ENCODE results near the gene NAGK.
"Not testable (repeated sequence)": the region's sequence is repeated elsewhere in the genome, so short reads cannot be mapped to it uniquely, and the experiment has no call there.

Gene NAGK

GRCh38 chr2:71068218-71069035, at the start of gene NAGK:
TSS of gene NAGK (plus strand) at chr2:71068648. CDS start at chr2:71068684, 36 bp downstream.
- no peaks in the 10 kb centered on the region for H3K27me3 Mint-ChIP-seq
- H3K27ac Mint-ChIP-seq = peak within 1 kb of the TSS; percentile 96
- H3K4me3 Mint-ChIP-seq = peak within 1 kb of the TSS; percentile 97
- peaks cover 57% of the 10 kb centered on the region for H3K4me1 Mint-ChIP-seq
- H3K9me3 Mint-ChIP-seq = no peaks in the 10 kb centered on the region
- H3K36me3 Mint-ChIP-seq = peaks cover 4% of the 10 kb centered on the region

- H3K4me1 Mint-ChIP-seq = peaks cover 13% of the 10 kb centered on the region
- not testable (repeated sequence) for H3K4me3 Mint-ChIP-seq, H3K36me3 Mint-ChIP-seq, H3K27ac Mint-ChIP-seq, H3K9me3 Mint-ChIP-seq, H3K27me3 Mint-ChIP-seq
These were observed 48.5 kb upstream of the NAGK start for GRCh38 chr2:71019989-71020388.

- H3K27ac Mint-ChIP-seq = not testable (repeated sequence)
These were observed 47.1 kb upstream of the NAGK start for GRCh38 chr2:71021394-71021793.

GRCh38 chr2:71023553-71024243, 44.8 kb upstream of the NAGK start:
- H3K4me3 Mint-ChIP-seq, H3K27me3 Mint-ChIP-seq, H3K36me3 Mint-ChIP-seq, H3K9me3 Mint-ChIP-seq: not testable (repeated sequence)
- H3K27ac Mint-ChIP-seq = peak overlapping the region; percentile 60
- H3K4me1 Mint-ChIP-seq = peaks cover 13% of the 10 kb centered on the region

More at GRCh38 chr2:71021394-71021793, 47.1 kb upstream of the NAGK start:
- not testable (repeated sequence) for H3K9me3 Mint-ChIP-seq, H3K4me3 Mint-ChIP-seq, H3K27me3 Mint-ChIP-seq, H3K36me3 Mint-ChIP-seq
- H3K4me1 Mint-ChIP-seq = peaks cover 13% of the 10 kb centered on the region

- not testable (repeated sequence) for H3K4me3 Mint-ChIP-seq, H3K27ac Mint-ChIP-seq, H3K36me3 Mint-ChIP-seq, H3K27me3 Mint-ChIP-seq, H3K4me1 Mint-ChIP-seq, H3K9me3 Mint-ChIP-seq
These were observed 32.2 kb upstream of the NAGK start for GRCh38 chr2:71036296-71036695.

GRCh38 chr2:71042287-71042686, 26.2 kb upstream of the NAGK start:
- no peaks in the 10 kb centered on the region for H3K4me1 Mint-ChIP-seq
- no peaks in the 10 kb centered on the region for H3K36me3 Mint-ChIP-seq
- H3K4me3 Mint-ChIP-seq = no peak overlapping the region
- peaks cover 4% of the 10 kb centered on the region for H3K27me3 Mint-ChIP-seq
- no peaks in the 10 kb centered on the region for H3K9me3 Mint-ChIP-seq
- no peak overlapping the region for H3K27ac Mint-ChIP-seq

- Mint-ChIP-seq H3K4me1 (no peaks in the 10 kb centered on the region), H3K27ac (no peak overlapping the region), H3K4me3 (no peak overlapping the region), H3K9me3 (no peaks in the 10 kb centered on the region), H3K36me3 (no peaks in the 10 kb centered on the region), H3K27me3 (peaks cover 2% of the 10 kb centered on the region)
These were observed 24.7 kb upstream of the NAGK start for GRCh38 chr2:71043531-71044407.

GRCh38 chr2:71045151-71045550, 23.3 kb upstream of the NAGK start:
- H3K27me3 Mint-ChIP-seq = peaks cover 2% of the 10 kb centered on the region
- H3K36me3 Mint-ChIP-seq = no peaks in the 10 kb centered on the region
- H3K27ac Mint-ChIP-seq = no peak overlapping the region
- H3K9me3 Mint-ChIP-seq = no peaks in the 10 kb centered on the region
- H3K4me3 Mint-ChIP-seq = no peak overlapping the region
- H3K4me1 Mint-ChIP-seq = peaks cover 11% of the 10 kb centered on the region

GRCh38 chr2:71045865-71046548, 22.4 kb upstream of the NAGK start:
- no peak overlapping the region for H3K27ac Mint-ChIP-seq
- no peaks in the 10 kb centered on the region for H3K9me3 Mint-ChIP-seq

GRCh38 chr2:71048096-71048495, 20.4 kb upstream of the NAGK start:
- no peaks in the 10 kb centered on the region for H3K9me3 Mint-ChIP-seq
- H3K27ac Mint-ChIP-seq = no peak overlapping the region
- peaks cover 2% of the 10 kb centered on the region for H3K27me3 Mint-ChIP-seq
- H3K4me3 Mint-ChIP-seq = no peak overlapping the region
- H3K4me1 Mint-ChIP-seq = peaks cover 12% of the 10 kb centered on the region
- no peaks in the 10 kb centered on the region for H3K36me3 Mint-ChIP-seq

More at GRCh38 chr2:71045865-71046548, 22.4 kb upstream of the NAGK start:
- no peak overlapping the region for H3K4me3 Mint-ChIP-seq
- peaks cover 12% of the 10 kb centered on the region for H3K4me1 Mint-ChIP-seq
- no peaks in the 10 kb centered on the region for H3K36me3 Mint-ChIP-seq
- peaks cover 2% of the 10 kb centered on the region for H3K27me3 Mint-ChIP-seq

GRCh38 chr2:71049704-71050360, 18.6 kb upstream of the NAGK start:
- not testable (repeated sequence) for H3K36me3 Mint-ChIP-seq, H3K4me3 Mint-ChIP-seq, H3K9me3 Mint-ChIP-seq, H3K27me3 Mint-ChIP-seq
- Mint-ChIP-seq H3K27ac (peak overlapping the region; percentile 37), H3K4me1 (peaks cover 12% of the 10 kb centered on the region)

- not testable (repeated sequence) for H3K36me3 Mint-ChIP-seq, H3K27me3 Mint-ChIP-seq, H3K9me3 Mint-ChIP-seq, H3K4me1 Mint-ChIP-seq, H3K4me3 Mint-ChIP-seq, H3K27ac Mint-ChIP-seq
These were observed 13.2 kb upstream of the NAGK start for GRCh38 chr2:71055206-71055740.

- H3K4me3 Mint-ChIP-seq = no peak overlapping the region
- H3K4me1 Mint-ChIP-seq = no peaks in the 10 kb centered on the region
- peaks cover 1% of the 10 kb centered on the region for H3K27me3 Mint-ChIP-seq
These were observed 8.2 kb upstream of the NAGK start for GRCh38 chr2:71060211-71060610.

GRCh38 chr2:71060871-71061270, 7.6 kb upstream of the NAGK start:
- Mint-ChIP-seq H3K9me3 (no peaks in the 10 kb centered on the region), H3K27ac (no peak overlapping the region), H3K27me3 (peaks cover 1% of the 10 kb centered on the region), H3K4me1 (no peaks in the 10 kb centered on the region), H3K36me3 (no peaks in the 10 kb centered on the region), H3K4me3 (no peak overlapping the region)

More at GRCh38 chr2:71060211-71060610, 8.2 kb upstream of the NAGK start:
- Mint-ChIP-seq H3K36me3 (no peaks in the 10 kb centered on the region), H3K9me3 (no peaks in the 10 kb centered on the region), H3K27ac (no peak overlapping the region)

Measured in activated naive CD4-positive, alpha-beta T cell treated with anti-CD3 and anti-CD28 coated beads, Interleukin-2, amount 50 U/mL, for 24 hours (primary cell).